Measurements from ENCODE around the gene ARHGAP27. TPM values are rescaled to one million over a fixed set of nuclear protein-coding genes. Genes with fewer than 3 reads are reported as not detected.
"Not testable (repeated sequence)": the region's sequence is repeated elsewhere in the genome, so short reads cannot be mapped to it uniquely, and the experiment has no call there.

The ARHGAP27 gene
- total RNA-seq, 1 donor from 2014 or later: 10.0 TPM

GRCh38 chr17:45453225-45453534, 20.5 kb upstream of the ARHGAP27 start:
- H3K27ac Mint-ChIP-seq (ENCODE audit: unreplicated experiment); H3K9ac ChIP-seq (ENCODE audit: low read length); DNase-seq (ENCODE audit: low read depth); H3K4me1 ChIP-seq (ENCODE audit: insufficient read depth, low read length); H2AFZ ChIP-seq (ENCODE audit: low read depth, low read length); H3K4me2 ChIP-seq (ENCODE audit: low read length); H4K20me1 ChIP-seq (ENCODE audit: insufficient read depth, low read length); H3K4me3 ChIP-seq (ENCODE audit: insufficient read depth, low read depth, low read length); H3K27me3 Mint-ChIP-seq (ENCODE audit: low read depth, unreplicated experiment); H3K27me3 ChIP-seq (ENCODE audit: insufficient read depth, low read length); H3K9me3 ChIP-seq (ENCODE audit: insufficient read depth, low read depth, low read length); H3K4me1 Mint-ChIP-seq (ENCODE audit: low read depth, unreplicated experiment); H3K36me3 ChIP-seq (ENCODE audit: insufficient read depth, low read length); H3K27ac ChIP-seq (ENCODE audit: low read depth, low read length); H3K79me2 ChIP-seq (ENCODE audit: insufficient read depth, low read length); H3K4me3 Mint-ChIP-seq (ENCODE audit: unreplicated experiment); FAIRE-seq; H3K9me3 Mint-ChIP-seq (ENCODE audit: unreplicated experiment): not testable (repeated sequence)
- H3K36me3 Mint-ChIP-seq (ENCODE audit: low read depth, unreplicated experiment): peaks cover 12% of the 10 kb centered on the region

- H3K79me2 ChIP-seq (ENCODE audit: insufficient read depth, low read length); H3K27ac ChIP-seq (ENCODE audit: low read depth, low read length); H3K9me3 Mint-ChIP-seq (ENCODE audit: unreplicated experiment); H3K9me3 ChIP-seq (ENCODE audit: insufficient read depth, low read depth, low read length); H3K36me3 ChIP-seq (ENCODE audit: insufficient read depth, low read length); H3K4me3 Mint-ChIP-seq (ENCODE audit: unreplicated experiment); H3K4me3 ChIP-seq (ENCODE audit: insufficient read depth, low read depth, low read length); H3K9ac ChIP-seq (ENCODE audit: low read length); H4K20me1 ChIP-seq (ENCODE audit: insufficient read depth, low read length); H3K27ac Mint-ChIP-seq (ENCODE audit: unreplicated experiment); H3K4me1 Mint-ChIP-seq (ENCODE audit: low read depth, unreplicated experiment); FAIRE-seq; H2AFZ ChIP-seq (ENCODE audit: low read depth, low read length); H3K27me3 Mint-ChIP-seq (ENCODE audit: low read depth, unreplicated experiment); H3K27me3 ChIP-seq (ENCODE audit: insufficient read depth, low read length); DNase-seq (ENCODE audit: low read depth); H3K4me2 ChIP-seq (ENCODE audit: low read length); H3K4me1 ChIP-seq (ENCODE audit: insufficient read depth, low read length): not testable (repeated sequence)
- H3K36me3 Mint-ChIP-seq (ENCODE audit: low read depth, unreplicated experiment): peaks cover 14% of the 10 kb centered on the region
Observed at GRCh38 chr17:45452329-45453224, 19.9 kb upstream of the ARHGAP27 start.

- H3K4me3 ChIP-seq (ENCODE audit: insufficient read depth, low read depth, low read length); FAIRE-seq; DNase-seq (ENCODE audit: low read depth): not testable (repeated sequence)
Observed at GRCh38 chr17:45451660-45452059, 19.0 kb upstream of the ARHGAP27 start.

GRCh38 chr17:45451131-45451530, 18.5 kb upstream of the ARHGAP27 start:
- Mint-ChIP-seq H3K36me3 (ENCODE audit: low read depth, unreplicated experiment) (peaks cover 12% of the 10 kb centered on the region), H3K27me3 (ENCODE audit: low read depth, unreplicated experiment) (no peaks in the 10 kb centered on the region), H3K4me3 (ENCODE audit: unreplicated experiment) (no peak overlapping the region), H3K9me3 (ENCODE audit: unreplicated experiment) (no peaks in the 10 kb centered on the region), H3K27ac (ENCODE audit: unreplicated experiment) (no peak overlapping the region), H3K4me1 (ENCODE audit: low read depth, unreplicated experiment) (peaks cover 5% of the 10 kb centered on the region)
- no peak overlapping the region for H3K27ac ChIP-seq (ENCODE audit: low read depth, low read length)
- H3K4me1 ChIP-seq (ENCODE audit: insufficient read depth, low read length): peaks cover 2% of the 10 kb centered on the region
- H3K36me3 ChIP-seq (ENCODE audit: insufficient read depth, low read length): peaks cover 2% of the 10 kb centered on the region
- H3K79me2 ChIP-seq (ENCODE audit: insufficient read depth, low read length): no peaks in the 10 kb centered on the region
- H3K4me3 ChIP-seq (ENCODE audit: insufficient read depth, low read depth, low read length): no peak overlapping the region
- no peaks in the 10 kb centered on the region for H3K27me3 ChIP-seq (ENCODE audit: insufficient read depth, low read length)
- H3K9ac ChIP-seq (ENCODE audit: low read length): no peak overlapping the region
- H3K9me3 ChIP-seq (ENCODE audit: insufficient read depth, low read depth, low read length): no peaks in the 10 kb centered on the region
- FAIRE-seq: no peak
- H3K4me2 ChIP-seq (ENCODE audit: low read length): no peak overlapping the region
- H4K20me1 ChIP-seq (ENCODE audit: insufficient read depth, low read length): no peaks in the 10 kb centered on the region
- no peak for TF ChIP-seq EZH2 (IDR thresholded peaks at IDR 0.05; ENCODE audit: insufficient read depth, low read length)
- H2AFZ ChIP-seq (ENCODE audit: low read depth, low read length): no peak overlapping the region
- no peak for DNase-seq (ENCODE audit: low read depth)

More at GRCh38 chr17:45451660-45452059, 19.0 kb upstream of the ARHGAP27 start:
- H3K4me1 ChIP-seq (ENCODE audit: insufficient read depth, low read length); H3K4me3 Mint-ChIP-seq (ENCODE audit: unreplicated experiment); H3K36me3 ChIP-seq (ENCODE audit: insufficient read depth, low read length); H3K27me3 ChIP-seq (ENCODE audit: insufficient read depth, low read length); H3K9me3 Mint-ChIP-seq (ENCODE audit: unreplicated experiment); H3K27ac ChIP-seq (ENCODE audit: low read depth, low read length); H3K9ac ChIP-seq (ENCODE audit: low read length); H3K9me3 ChIP-seq (ENCODE audit: insufficient read depth, low read depth, low read length); H3K79me2 ChIP-seq (ENCODE audit: insufficient read depth, low read length); H2AFZ ChIP-seq (ENCODE audit: low read depth, low read length); H3K27ac Mint-ChIP-seq (ENCODE audit: unreplicated experiment); H3K4me1 Mint-ChIP-seq (ENCODE audit: low read depth, unreplicated experiment); H3K27me3 Mint-ChIP-seq (ENCODE audit: low read depth, unreplicated experiment); H3K4me2 ChIP-seq (ENCODE audit: low read length); H4K20me1 ChIP-seq (ENCODE audit: insufficient read depth, low read length): not testable (repeated sequence)
- H3K36me3 Mint-ChIP-seq (ENCODE audit: low read depth, unreplicated experiment): peaks cover 14% of the 10 kb centered on the region

- H3K4me3 Mint-ChIP-seq (ENCODE audit: unreplicated experiment); H3K27ac Mint-ChIP-seq (ENCODE audit: unreplicated experiment); H3K9me3 Mint-ChIP-seq (ENCODE audit: unreplicated experiment); H3K4me1 ChIP-seq (ENCODE audit: insufficient read depth, low read length); H3K4me1 Mint-ChIP-seq (ENCODE audit: low read depth, unreplicated experiment); FAIRE-seq; H2AFZ ChIP-seq (ENCODE audit: low read depth, low read length); H3K4me2 ChIP-seq (ENCODE audit: low read length); H3K9ac ChIP-seq (ENCODE audit: low read length); H3K27me3 Mint-ChIP-seq (ENCODE audit: low read depth, unreplicated experiment); H3K27ac ChIP-seq (ENCODE audit: low read depth, low read length); H3K36me3 ChIP-seq (ENCODE audit: insufficient read depth, low read length); H3K27me3 ChIP-seq (ENCODE audit: insufficient read depth, low read length); H3K4me3 ChIP-seq (ENCODE audit: insufficient read depth, low read depth, low read length); DNase-seq (ENCODE audit: low read depth); H3K36me3 Mint-ChIP-seq (ENCODE audit: low read depth, unreplicated experiment); H3K79me2 ChIP-seq (ENCODE audit: insufficient read depth, low read length); H3K9me3 ChIP-seq (ENCODE audit: insufficient read depth, low read depth, low read length); H4K20me1 ChIP-seq (ENCODE audit: insufficient read depth, low read length): not testable (repeated sequence)
Observed at GRCh38 chr17:45449708-45450329, 17.1 kb upstream of the ARHGAP27 start.

- H3K9me3 Mint-ChIP-seq (ENCODE audit: unreplicated experiment); H3K36me3 Mint-ChIP-seq (ENCODE audit: low read depth, unreplicated experiment); H3K9me3 ChIP-seq (ENCODE audit: insufficient read depth, low read depth, low read length); H3K27ac ChIP-seq (ENCODE audit: low read depth, low read length); H3K4me3 ChIP-seq (ENCODE audit: insufficient read depth, low read depth, low read length); H2AFZ ChIP-seq (ENCODE audit: low read depth, low read length); H3K27me3 Mint-ChIP-seq (ENCODE audit: low read depth, unreplicated experiment); H4K20me1 ChIP-seq (ENCODE audit: insufficient read depth, low read length); FAIRE-seq; H3K27ac Mint-ChIP-seq (ENCODE audit: unreplicated experiment); H3K9ac ChIP-seq (ENCODE audit: low read length); H3K4me3 Mint-ChIP-seq (ENCODE audit: unreplicated experiment); H3K4me2 ChIP-seq (ENCODE audit: low read length); H3K36me3 ChIP-seq (ENCODE audit: insufficient read depth, low read length); H3K4me1 ChIP-seq (ENCODE audit: insufficient read depth, low read length); H3K79me2 ChIP-seq (ENCODE audit: insufficient read depth, low read length); H3K4me1 Mint-ChIP-seq (ENCODE audit: low read depth, unreplicated experiment); DNase-seq (ENCODE audit: low read depth); H3K27me3 ChIP-seq (ENCODE audit: insufficient read depth, low read length): not testable (repeated sequence)
Observed at GRCh38 chr17:45449260-45449659, 16.6 kb upstream of the ARHGAP27 start.
